ENCODE results near the gene CD300LB. TPM values are rescaled to one million over a fixed set of nuclear protein-coding genes. Genes with fewer than 3 reads are reported as not detected.
"Not testable (repeated sequence)": the region's sequence is repeated elsewhere in the genome, so short reads cannot be mapped to it uniquely, and the experiment has no call there.

CD300LB gene
- total RNA-seq, 1 donor from 2014 or later: not detected

- peaks cover 12% of the 10 kb centered on the region for H3K27me3 Mint-ChIP-seq (ENCODE audit: unreplicated experiment)
- peak overlapping the region; percentile 94 for H3K27ac Mint-ChIP-seq (ENCODE audit: unreplicated experiment)
- no peak for DNase-seq
- TF ChIP-seq, protein P1, sequence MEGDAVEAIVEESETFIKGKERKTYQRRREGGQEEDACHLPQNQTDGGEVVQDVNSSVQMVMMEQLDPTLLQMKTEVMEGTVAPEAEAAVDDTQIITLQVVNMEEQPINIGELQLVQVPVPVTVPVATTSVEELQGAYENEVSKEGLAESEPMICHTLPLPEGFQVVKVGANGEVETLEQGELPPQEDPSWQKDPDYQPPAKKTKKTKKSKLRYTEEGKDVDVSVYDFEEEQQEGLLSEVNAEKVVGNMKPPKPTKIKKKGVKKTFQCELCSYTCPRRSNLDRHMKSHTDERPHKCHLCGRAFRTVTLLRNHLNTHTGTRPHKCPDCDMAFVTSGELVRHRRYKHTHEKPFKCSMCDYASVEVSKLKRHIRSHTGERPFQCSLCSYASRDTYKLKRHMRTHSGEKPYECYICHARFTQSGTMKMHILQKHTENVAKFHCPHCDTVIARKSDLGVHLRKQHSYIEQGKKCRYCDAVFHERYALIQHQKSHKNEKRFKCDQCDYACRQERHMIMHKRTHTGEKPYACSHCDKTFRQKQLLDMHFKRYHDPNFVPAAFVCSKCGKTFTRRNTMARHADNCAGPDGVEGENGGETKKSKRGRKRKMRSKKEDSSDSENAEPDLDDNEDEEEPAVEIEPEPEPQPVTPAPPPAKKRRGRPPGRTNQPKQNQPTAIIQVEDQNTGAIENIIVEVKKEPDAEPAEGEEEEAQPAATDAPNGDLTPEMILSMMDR (IDR thresholded peaks at IDR 0.05; ENCODE audit: partially characterized antibody, unreplicated experiment): no peak
- peaks cover 8% of the 10 kb centered on the region for H3K4me1 Mint-ChIP-seq (ENCODE audit: low read depth, unreplicated experiment)
- no peak overlapping the region for H3K4me3 Mint-ChIP-seq (ENCODE audit: unreplicated experiment)
- peaks cover 16% of the 10 kb centered on the region for H3K9me3 Mint-ChIP-seq (ENCODE audit: unreplicated experiment)
- H3K36me3 Mint-ChIP-seq (ENCODE audit: unreplicated experiment): peaks cover 17% of the 10 kb centered on the region
Measured at GRCh38 chr17:74514632-74515334, 16.5 kb downstream of the CD300LB start.

DNA sequence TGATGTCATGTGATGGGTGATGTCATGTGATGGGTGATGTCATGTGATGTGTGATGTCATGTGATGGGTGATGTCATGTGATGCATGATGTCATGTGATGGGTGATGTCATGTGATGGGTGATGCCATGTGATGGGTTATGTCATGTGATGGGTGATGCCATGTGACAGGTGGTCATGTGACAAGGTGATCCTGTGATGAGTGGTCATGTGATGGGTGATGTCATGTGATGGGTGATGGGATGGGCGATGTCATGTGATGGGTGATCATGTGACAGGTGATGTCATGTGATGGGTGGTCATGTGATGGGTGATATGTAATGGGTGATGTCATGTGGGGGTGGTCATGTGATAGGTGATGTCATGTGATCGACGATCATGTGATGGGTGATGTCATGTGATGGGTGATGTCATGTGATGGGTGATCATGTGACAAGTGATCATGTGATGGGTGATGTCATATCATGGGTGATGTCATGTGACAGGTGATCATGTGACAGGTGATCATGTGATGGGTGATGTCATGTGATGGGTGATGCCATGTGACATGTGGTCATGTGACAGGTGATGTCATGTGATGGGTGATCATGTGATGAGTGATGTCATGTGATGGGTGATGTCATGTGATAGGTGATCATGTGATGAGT, 17.2 kb downstream of the CD300LB start:
- Mint-ChIP-seq H3K36me3 (ENCODE audit: unreplicated experiment) (peaks cover 16% of the 10 kb centered on the region), H3K27ac (ENCODE audit: unreplicated experiment) (peak overlapping the region; percentile 94), H3K4me3 (ENCODE audit: unreplicated experiment) (peak overlapping the region; percentile 53), H3K4me1 (ENCODE audit: low read depth, unreplicated experiment) (peaks cover 8% of the 10 kb centered on the region), H3K9me3 (ENCODE audit: unreplicated experiment) (peaks cover 13% of the 10 kb centered on the region), H3K27me3 (ENCODE audit: unreplicated experiment) (peaks cover 12% of the 10 kb centered on the region)
- TF ChIP-seq, protein P1 (IDR thresholded peaks at IDR 0.05; ENCODE audit: partially characterized antibody, unreplicated experiment): no peak
- DNase-seq: peak; percentile 54

GRCh38 chr17:74512624-74513091, 18.6 kb downstream of the CD300LB start:
- H3K4me1 Mint-ChIP-seq (ENCODE audit: low read depth, unreplicated experiment): peaks cover 8% of the 10 kb centered on the region
- H3K36me3 Mint-ChIP-seq (ENCODE audit: unreplicated experiment): peaks cover 12% of the 10 kb centered on the region
- peaks cover 13% of the 10 kb centered on the region for H3K9me3 Mint-ChIP-seq (ENCODE audit: unreplicated experiment)
- H3K4me3 Mint-ChIP-seq (ENCODE audit: unreplicated experiment): no peak overlapping the region
- no peak overlapping the region for H3K27ac Mint-ChIP-seq (ENCODE audit: unreplicated experiment)
- no peak for DNase-seq
- TF ChIP-seq, protein P1 (IDR thresholded peaks at IDR 0.05; ENCODE audit: partially characterized antibody, unreplicated experiment): no peak
- peaks cover 12% of the 10 kb centered on the region for H3K27me3 Mint-ChIP-seq (ENCODE audit: unreplicated experiment)

GRCh38 chr17:74512036-74512435, 19.2 kb downstream of the CD300LB start:
- H3K27me3 Mint-ChIP-seq (ENCODE audit: unreplicated experiment): peaks cover 12% of the 10 kb centered on the region
- DNase-seq: no peak
- peaks cover 12% of the 10 kb centered on the region for H3K36me3 Mint-ChIP-seq (ENCODE audit: unreplicated experiment)
- H3K9me3 Mint-ChIP-seq (ENCODE audit: unreplicated experiment): peaks cover 13% of the 10 kb centered on the region
- TF ChIP-seq, protein P1 (IDR thresholded peaks at IDR 0.05; ENCODE audit: partially characterized antibody, unreplicated experiment): no peak
- no peak overlapping the region for H3K4me3 Mint-ChIP-seq (ENCODE audit: unreplicated experiment)
- peaks cover 8% of the 10 kb centered on the region for H3K4me1 Mint-ChIP-seq (ENCODE audit: low read depth, unreplicated experiment)
- H3K27ac Mint-ChIP-seq (ENCODE audit: unreplicated experiment): no peak overlapping the region

- Mint-ChIP-seq H3K4me3 (ENCODE audit: unreplicated experiment) (no peak overlapping the region), H3K9me3 (ENCODE audit: unreplicated experiment) (no peaks in the 10 kb centered on the region), H3K36me3 (ENCODE audit: unreplicated experiment) (no peaks in the 10 kb centered on the region), H3K4me1 (ENCODE audit: low read depth, unreplicated experiment) (no peaks in the 10 kb centered on the region), H3K27ac (ENCODE audit: unreplicated experiment) (no peak overlapping the region), H3K27me3 (ENCODE audit: unreplicated experiment) (no peaks in the 10 kb centered on the region)
- DNase-seq: no peak
- TF ChIP-seq, protein P1 (IDR thresholded peaks at IDR 0.05; ENCODE audit: partially characterized antibody, unreplicated experiment): no peak
Measured at GRCh38 chr17:74508156-74508555, 23.1 kb downstream of the CD300LB start.

GRCh38 chr17:74503949-74504348, 27.3 kb downstream of the CD300LB start:
- H3K36me3 Mint-ChIP-seq (ENCODE audit: unreplicated experiment); H3K9me3 Mint-ChIP-seq (ENCODE audit: unreplicated experiment); H3K4me3 Mint-ChIP-seq (ENCODE audit: unreplicated experiment): not testable (repeated sequence)

More at GRCh38 chr17:74503949-74504348, 27.3 kb downstream of the CD300LB start:
- not testable (repeated sequence) for H3K27me3 Mint-ChIP-seq (ENCODE audit: unreplicated experiment); DNase-seq; H3K27ac Mint-ChIP-seq (ENCODE audit: unreplicated experiment); H3K4me1 Mint-ChIP-seq (ENCODE audit: low read depth, unreplicated experiment)

All from glutamatergic neuron (in vitro differentiated cells).